Cerebellar nuclear complex (tissue), 1 donor: ENCODE results near the gene PPP1R18.
"Not testable (repeated sequence)": the region's sequence is repeated elsewhere in the genome, so short reads cannot be mapped to it uniquely, and the experiment has no call there.

Experiments
- DNase-seq, 2 experiments: peaks; one replicate each; lab custom pipeline; 2025; lab: John Stamatoyannopoulos, UW

Gene PPP1R18

GRCh38 chr6:30686009-30686907 is at the start of gene PPP1R18:
TSS of gene PPP1R18 (minus strand) at chr6:30686645. CDS start at chr6:30686018, 627 bp downstream.
- DNase-seq: no peak

- DNase-seq: no peak
Measured at GRCh38 chr6:30735668-30736314, 49.3 kb upstream of the PPP1R18 start.

GRCh38 chr6:30732237-30732943 is 45.9 kb upstream of the PPP1R18 start:
- DNase-seq: no peak

- DNase-seq: no peak
Measured at GRCh38 chr6:30730601-30731435, 44.4 kb upstream of the PPP1R18 start.

- no peak for DNase-seq
Measured at GRCh38 chr6:30727920-30728553, 41.6 kb upstream of the PPP1R18 start.

- no peak for DNase-seq
Measured at GRCh38 chr6:30726506-30727413, 40.3 kb upstream of the PPP1R18 start.

- DNase-seq: no peak
Measured at GRCh38 chr6:30725713-30726505, 39.5 kb upstream of the PPP1R18 start.

- no peak for DNase-seq
Measured at GRCh38 chr6:30724906-30725667, 38.6 kb upstream of the PPP1R18 start.

- not testable (repeated sequence) for DNase-seq
Measured at GRCh38 chr6:30723843-30724741, 37.6 kb upstream of the PPP1R18 start.

GRCh38 chr6:30723159-30723842 is 36.9 kb upstream of the PPP1R18 start:
- not testable (repeated sequence) for DNase-seq

GRCh38 chr6:30722280-30723112 is 36.1 kb upstream of the PPP1R18 start:
- peak in 1 of 2 experiments; percentile 65 for DNase-seq

GRCh38 chr6:30722025-30722279 is 35.5 kb upstream of the PPP1R18 start:
- not testable (repeated sequence) for DNase-seq

GRCh38 chr6:30721198-30722024 is 35.0 kb upstream of the PPP1R18 start:
- DNase-seq: no peak

- no peak for DNase-seq
Measured at GRCh38 chr6:30720738-30721197, 34.3 kb upstream of the PPP1R18 start.
